Stimulated activated CD8-positive, alpha-beta memory T cell treated with anti-CD3 and anti-CD28 coated beads, Interleukin-4, amount 100 ng/mL, for 1 hour (primary cell): ENCODE data around the gene SLAIN2.
"Not testable (repeated sequence)": the region's sequence is repeated elsewhere in the genome, so short reads cannot be mapped to it uniquely, and the experiment has no call there.

ENCODE experiments used
- DNase-seq, 2 donors: peaks; one replicate each; pipeline ENCODE4 v3.0.0-alpha.2; 2020; ENCODE audit warnings: low read depth in 2 of 2, low spot score in 1 of 2

The SLAIN2 gene

GRCh38 chr4:48436318-48436717, 95.0 kb downstream of the SLAIN2 start:
- no peak for DNase-seq

GRCh38 chr4:48439988-48440387, 98.7 kb downstream of the SLAIN2 start:
- no peak for DNase-seq

DNA sequence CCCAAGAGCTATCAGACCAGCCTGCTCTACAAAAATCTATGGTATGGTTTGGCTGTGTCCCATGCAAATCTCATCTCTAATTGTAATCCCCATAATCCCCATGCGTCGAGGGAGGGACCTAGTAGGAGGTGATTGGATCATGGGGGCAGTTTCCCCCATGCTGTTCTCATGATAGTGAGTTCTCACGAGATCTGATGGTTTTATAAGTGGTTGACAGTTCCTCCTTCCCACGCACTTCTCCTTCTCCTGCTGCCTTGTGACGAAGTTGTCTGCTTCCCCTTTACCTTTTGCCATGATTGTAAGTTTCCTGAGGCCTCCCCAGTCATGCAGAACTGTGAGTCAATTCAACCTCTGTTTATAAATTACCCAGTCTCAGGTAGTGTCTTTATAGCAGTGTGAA, 99.6 kb downstream of the SLAIN2 start:
- not testable (repeated sequence) for DNase-seq

DNA sequence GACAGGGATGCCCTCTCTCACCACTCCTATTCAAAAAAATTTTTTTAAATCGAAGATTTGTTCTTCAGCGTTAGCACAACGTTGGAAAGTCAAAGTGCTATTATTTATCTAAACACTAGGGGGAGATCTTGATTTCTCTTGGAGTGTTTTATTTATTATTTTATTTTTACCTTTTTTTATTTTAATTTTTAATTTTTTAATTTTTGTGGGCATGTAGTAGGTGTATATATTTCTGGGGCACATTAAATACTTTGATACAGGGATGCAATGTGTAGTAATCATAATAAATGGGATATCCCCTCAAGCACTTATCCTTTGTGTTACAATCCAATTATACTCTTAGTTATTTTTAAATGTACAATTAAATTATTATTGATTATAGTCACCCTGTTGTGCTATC, 104.4 kb downstream of the SLAIN2 start:
- DNase-seq = no peak

DNA sequence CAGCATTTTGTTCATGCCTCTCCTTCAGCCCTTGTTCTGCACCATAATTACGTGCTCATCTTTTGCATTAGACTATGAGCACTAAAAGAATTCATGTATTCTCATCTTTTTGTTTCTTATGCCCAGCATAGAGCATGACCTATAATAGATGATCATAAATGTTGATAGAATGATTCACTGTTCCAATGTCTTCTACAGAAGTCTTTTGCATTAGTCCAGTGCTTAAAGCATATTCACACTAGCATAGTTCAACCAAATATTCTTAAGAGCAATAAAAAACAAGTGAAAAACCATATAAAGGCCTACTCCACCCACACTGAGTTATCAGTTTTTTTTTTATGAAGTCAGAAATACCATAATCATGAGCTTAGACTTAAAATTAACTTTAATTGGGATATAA, 105.3 kb downstream of the SLAIN2 start:
- DNase-seq = no peak

DNA sequence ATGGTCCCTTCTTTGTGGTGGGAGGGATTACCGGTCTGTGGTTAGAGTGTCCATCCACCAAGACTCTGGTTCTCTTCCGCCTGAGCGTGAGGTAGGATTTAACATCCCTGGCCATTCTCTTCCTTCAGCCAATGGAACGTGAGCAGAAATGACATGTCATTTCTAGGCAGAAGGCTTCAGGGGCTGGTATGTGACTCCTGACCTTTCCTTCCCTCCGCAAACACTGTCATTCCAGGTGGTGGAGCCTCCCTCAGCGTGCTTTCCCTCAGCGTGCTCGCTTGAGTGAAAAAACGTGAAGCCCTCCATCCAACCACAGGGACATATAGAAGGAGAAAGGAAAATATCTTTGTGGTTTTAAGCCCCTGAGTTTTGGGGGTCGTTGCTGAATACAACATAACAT, 107.8 kb downstream of the SLAIN2 start:
- no peak for DNase-seq

GRCh38 chr4:48450740-48451139, 109.4 kb downstream of the SLAIN2 start:
- DNase-seq = no peak

DNA sequence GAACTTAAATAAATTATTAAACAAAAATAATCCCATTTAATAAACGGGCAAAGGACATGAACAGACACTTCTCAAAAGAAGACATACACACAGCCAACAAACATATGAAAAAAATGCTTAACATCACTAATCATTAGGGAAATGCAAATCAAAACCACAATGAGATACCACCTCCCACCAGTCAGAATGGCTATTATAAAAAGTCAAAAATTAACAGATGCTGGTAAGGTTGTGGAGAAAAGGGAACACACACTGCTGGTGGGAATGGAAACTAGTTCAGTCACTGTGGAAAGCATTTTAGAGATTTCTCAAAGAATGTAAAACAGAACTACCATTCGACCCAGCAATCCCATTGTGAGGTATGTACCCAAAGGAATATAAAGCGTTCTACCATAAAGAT, 110.3 kb downstream of the SLAIN2 start:
- not testable (repeated sequence) for DNase-seq

- no peak for DNase-seq
These were observed 113.3 kb downstream of the SLAIN2 start for GRCh38 chr4:48454591-48454990.

GRCh38 chr4:48461000-48461399, 119.7 kb downstream of the SLAIN2 start:
- no peak for DNase-seq

GRCh38 chr4:48462363-48462762, 121.0 kb downstream of the SLAIN2 start:
- DNase-seq = no peak

DNA sequence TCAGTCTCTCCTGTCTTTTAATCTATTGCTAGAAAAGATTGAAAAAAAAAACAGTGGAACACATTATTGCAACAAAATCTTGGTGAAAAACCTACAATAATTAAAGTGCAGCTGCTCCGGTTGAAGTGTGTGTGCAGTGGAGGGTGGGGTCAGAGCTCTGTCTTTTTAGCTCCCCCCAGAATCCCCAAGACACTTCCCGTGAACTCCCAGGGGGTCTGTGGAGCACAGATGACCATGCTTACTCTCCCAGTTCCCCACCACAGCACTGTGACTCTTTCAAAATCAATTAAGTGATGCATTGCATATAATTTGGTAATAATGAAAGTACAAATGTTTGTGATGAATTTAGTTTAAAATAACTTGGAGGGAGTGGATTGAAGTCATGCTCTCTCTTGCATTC, 126.1 kb downstream of the SLAIN2 start:
- no peak for DNase-seq

DNA sequence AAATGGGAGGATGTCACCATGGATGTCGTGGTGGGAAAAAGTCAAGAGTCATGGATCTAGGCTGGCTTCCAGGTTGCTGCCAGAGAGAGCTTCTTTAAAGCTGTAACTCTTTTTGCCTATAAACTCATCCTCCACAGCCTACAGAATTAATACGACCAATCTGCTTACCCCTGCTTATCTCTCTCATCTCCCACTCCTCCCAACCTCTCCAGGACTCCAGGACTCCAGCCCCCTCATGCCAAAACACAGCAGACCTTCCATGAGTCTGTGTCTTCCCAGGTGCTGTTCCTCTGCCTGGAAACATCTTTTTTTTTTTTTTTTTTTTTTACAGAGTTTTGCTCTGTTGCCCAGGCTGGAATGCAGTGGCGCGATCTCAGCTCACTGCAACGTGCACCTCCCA, 126.6 kb downstream of the SLAIN2 start:
- no peak for DNase-seq

GRCh38 chr4:48470137-48470536, 128.8 kb downstream of the SLAIN2 start:
- no peak for DNase-seq

DNA sequence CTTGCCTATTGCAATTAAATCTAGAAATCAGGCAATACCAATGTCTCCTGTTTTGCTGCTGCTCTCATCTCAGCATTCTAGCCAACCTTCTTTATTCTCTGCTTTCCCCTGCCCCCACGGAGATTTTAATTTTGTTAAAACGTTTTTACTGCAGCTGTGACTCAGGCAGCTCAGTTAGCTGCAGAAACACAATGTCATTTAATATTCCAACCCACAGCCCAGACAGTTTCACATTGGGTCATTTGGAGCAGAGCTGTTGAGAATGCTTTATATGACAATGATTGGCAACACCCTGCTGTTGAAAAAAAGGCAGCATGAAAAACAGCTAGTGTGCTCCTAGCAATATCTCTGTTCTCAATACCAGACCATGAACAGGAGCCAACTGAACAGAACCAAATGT, 129.2 kb downstream of the SLAIN2 start:
- no peak for DNase-seq

- DNase-seq = no peak
These were observed 131.5 kb downstream of the SLAIN2 start for GRCh38 chr4:48472794-48473193.

- DNase-seq = no peak
These were observed 134.4 kb downstream of the SLAIN2 start for GRCh38 chr4:48475770-48476169.
